VCaP (cell line): ENCODE measurements around the gene LRRTM4.

ENCODE experiments used
- H3K27ac ChIP-seq: fragments of 450-650 bp; 2 replicates; pipeline ENCODE4 v1.5.1; 2017
- CTCF ChIP-seq: fragments of 450-650 bp; conservative IDR thresholded peaks from 2 replicates; pipeline ENCODE4 v1.5.1; 2017; ENCODE audit warnings: mild to moderate bottlenecking, moderate library complexity

LRRTM4 gene

GRCh38 chr2:77210725-77211124 is 311.5 kb downstream of the LRRTM4 start:
- no peak overlapping the region for H3K27ac ChIP-seq
- TF ChIP-seq CTCF, result no peak

GRCh38 chr2:77207331-77207730 is 314.8 kb downstream of the LRRTM4 start:
- no peak overlapping the region for H3K27ac ChIP-seq
- TF ChIP-seq CTCF, result no peak

GRCh38 chr2:77201755-77202154 is 320.4 kb downstream of the LRRTM4 start:
- no peak overlapping the region for H3K27ac ChIP-seq
- no peak for TF ChIP-seq CTCF

GRCh38 chr2:77199411-77199810 is 322.8 kb downstream of the LRRTM4 start:
- H3K27ac ChIP-seq, result no peak overlapping the region
- TF ChIP-seq CTCF, result no peak

GRCh38 chr2:77193858-77194448 is 328.2 kb downstream of the LRRTM4 start:
- TF ChIP-seq CTCF, result no peak
- no peak overlapping the region for H3K27ac ChIP-seq

- no peak for TF ChIP-seq CTCF
- no peak overlapping the region for H3K27ac ChIP-seq
Measured at GRCh38 chr2:77192811-77193289, 329.3 kb downstream of the LRRTM4 start.

- H3K27ac ChIP-seq, result no peak overlapping the region
- no peak for TF ChIP-seq CTCF
Measured at GRCh38 chr2:77191665-77192064, 330.5 kb downstream of the LRRTM4 start.
